ENCODE results near the gene ESAM.
A peak's percentile ranks its signal among the peaks of the same experiment; 100 is the strongest.
"Not testable (repeated sequence)": the region's sequence is repeated elsewhere in the genome, so short reads cannot be mapped to it uniquely, and the experiment has no call there.

Gene ESAM

GRCh38 chr11:124770959-124771358 is 8.9 kb upstream of the ESAM start:
- not testable (repeated sequence) for DNase-seq

DNA sequence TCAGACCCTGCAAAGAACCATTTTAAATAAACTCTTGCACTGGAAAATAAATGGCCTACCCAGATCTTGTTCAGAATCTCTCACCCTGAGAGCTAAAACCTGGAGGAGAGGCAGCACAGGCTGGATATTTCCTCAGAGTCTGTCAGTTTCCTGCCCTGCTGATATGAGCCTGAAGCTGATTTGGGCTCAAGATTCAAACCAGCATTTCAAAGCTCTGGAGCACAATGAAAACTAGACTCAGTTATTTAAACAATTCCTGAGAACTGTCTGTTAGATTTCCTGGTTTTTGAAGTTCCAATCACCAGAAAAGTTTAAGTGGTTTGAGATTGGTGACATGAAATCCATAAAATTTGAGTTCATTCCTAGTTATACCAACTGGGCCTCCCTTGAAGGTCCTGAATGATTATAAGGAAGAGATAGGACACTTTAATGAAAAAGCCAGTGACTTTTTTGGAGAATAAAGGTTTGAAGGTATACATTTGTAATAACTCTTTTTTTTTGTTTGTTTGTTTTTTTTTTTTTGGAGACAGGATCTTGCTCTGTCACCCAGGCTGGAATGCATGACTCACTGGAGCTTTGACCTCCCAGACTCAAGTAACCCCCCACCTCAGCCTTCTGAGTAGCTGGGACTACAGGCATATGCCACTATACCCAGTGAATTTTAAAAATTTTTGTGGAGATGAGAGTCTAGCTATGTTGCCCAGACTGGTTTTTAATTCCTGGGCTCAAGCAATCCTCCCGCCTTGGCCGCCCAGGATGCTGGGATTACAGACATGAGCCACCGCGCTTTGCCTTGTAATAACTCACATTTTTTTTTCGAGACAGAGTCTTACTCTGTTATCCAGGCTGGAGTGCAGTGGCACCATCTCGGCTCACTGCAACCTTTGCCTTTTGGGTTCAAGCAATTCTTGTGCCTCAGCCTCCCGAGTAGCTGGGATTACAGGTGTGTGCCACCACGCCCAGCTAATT is 8.0 kb upstream of the ESAM start:
- no peak for DNase-seq

GRCh38 chr11:124768914-124769313 is 6.8 kb upstream of the ESAM start:
- DNase-seq, result no peak

GRCh38 chr11:124766156-124766555 is 4.1 kb upstream of the ESAM start:
- no peak for DNase-seq

DNA sequence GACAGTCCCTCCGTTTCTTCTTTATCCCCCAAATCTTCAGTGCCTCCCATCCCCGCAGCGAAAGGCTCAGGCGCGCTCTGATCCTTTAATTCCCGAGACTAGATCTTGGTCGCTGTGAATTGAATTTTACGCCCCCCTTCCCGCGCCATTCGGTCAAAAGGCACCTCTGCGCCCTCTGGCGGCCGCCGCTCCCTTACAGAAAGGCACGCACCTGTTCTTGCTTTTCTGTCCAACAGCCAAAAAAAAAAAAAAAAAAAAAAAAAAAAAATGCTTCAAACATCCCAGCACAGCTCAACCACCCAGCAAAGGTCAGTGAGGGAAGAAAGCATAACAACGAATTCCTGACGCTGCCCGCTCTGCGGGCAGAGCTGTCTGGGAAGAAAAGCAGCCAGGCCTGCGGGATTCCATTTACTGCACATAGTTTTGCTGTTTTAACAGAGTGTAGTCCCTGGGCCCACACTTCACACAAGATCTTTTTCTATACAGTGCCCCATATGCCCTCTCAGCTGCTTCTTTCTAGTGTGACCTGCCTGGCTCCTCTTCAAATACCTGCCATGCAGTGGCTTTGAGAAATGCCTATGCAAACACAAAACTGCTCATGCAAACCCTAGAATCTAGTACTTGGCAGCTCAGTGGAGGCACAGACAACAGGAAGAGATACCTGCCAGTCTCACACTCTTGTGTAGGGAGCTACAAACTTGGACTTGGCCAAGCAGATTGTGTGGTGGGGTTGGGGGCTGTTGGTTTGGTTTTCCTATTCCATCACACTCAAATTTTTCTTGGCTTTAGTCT is 1.3 kb upstream of the ESAM start:
- DNase-seq, result peak; percentile 85

DNA sequence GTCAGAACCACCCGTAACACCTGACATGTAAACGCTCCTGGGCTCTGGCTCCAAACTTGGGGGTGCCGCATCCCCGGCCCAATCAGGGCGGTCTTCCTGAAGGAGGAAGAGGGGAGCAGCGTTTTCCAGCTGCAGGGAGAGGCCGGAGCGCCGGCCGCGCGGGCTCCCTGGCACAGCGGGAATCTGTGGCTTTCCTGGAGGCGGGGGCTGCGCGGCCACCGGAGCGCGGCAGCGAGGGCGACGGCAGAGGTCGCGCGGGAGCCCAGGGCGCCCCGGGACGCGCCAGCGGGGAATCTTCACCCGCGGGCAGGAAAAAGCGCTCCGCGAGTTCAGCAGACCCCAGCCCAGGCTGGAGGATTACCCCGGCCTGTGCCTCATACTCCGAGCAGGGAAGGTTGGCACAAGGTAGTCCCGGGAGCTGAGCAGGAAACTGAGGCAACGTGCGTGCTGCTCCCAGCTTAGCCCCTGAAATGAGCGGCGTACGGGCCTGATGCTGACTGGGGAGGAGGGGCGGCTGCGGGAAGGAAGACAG is 600 bp upstream of the ESAM start:
- peak; percentile 44 for DNase-seq

GRCh38 chr11:124761301-124762104 is 587 bp downstream of the ESAM start:
- DNase-seq, result no peak

DNA sequence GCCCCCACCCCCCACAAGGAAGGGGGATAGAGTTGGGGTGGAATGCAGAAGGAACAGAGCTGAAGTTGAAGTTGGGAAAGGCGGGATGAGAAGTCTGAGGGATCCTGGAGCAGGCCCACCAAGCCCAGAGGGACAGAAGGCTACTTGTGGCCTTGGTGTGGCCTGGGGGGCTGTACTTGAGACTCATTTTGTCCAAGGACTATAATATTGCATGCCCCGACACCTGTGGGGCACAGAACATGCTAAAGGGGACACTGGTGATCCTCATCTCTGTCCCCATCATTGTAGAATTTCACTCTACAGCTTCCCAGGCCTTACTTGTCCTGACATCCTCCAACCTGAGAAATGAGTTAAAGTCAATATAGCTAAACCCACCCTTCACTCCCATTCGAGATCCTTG is 1.3 kb downstream of the ESAM start:
- no peak for DNase-seq

DNA sequence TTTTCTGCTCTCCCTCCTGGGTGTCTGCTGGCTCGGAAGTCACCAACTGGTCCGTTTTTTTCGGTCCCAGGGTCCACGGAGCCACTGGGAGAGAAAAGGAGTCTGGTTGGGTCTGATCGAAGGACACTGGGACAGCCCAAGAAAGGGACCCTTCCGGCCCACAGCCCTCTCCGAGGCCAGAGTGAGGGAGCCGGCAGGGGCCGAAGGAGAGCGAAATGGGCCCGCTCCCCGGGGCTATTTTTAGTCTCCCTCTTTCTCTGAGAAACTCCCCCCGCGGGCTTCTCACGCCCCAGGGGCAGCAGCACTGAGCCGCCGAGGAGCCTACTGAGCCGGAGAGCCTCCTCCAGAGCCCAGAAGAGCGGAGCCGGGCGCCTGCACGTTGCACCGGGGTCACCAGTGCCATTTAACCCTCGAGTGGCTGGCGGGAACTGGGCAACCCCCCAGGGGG is 1.9 kb downstream of the ESAM start:
- DNase-seq, result no peak

- DNase-seq, result no peak
Measured at GRCh38 chr11:124759266-124760204, 2.6 kb downstream of the ESAM start.

GRCh38 chr11:124758355-124759265 is 3.5 kb downstream of the ESAM start:
- DNase-seq, result no peak

GRCh38 chr11:124757320-124757719 is 4.8 kb downstream of the ESAM start:
- no peak for DNase-seq

DNA sequence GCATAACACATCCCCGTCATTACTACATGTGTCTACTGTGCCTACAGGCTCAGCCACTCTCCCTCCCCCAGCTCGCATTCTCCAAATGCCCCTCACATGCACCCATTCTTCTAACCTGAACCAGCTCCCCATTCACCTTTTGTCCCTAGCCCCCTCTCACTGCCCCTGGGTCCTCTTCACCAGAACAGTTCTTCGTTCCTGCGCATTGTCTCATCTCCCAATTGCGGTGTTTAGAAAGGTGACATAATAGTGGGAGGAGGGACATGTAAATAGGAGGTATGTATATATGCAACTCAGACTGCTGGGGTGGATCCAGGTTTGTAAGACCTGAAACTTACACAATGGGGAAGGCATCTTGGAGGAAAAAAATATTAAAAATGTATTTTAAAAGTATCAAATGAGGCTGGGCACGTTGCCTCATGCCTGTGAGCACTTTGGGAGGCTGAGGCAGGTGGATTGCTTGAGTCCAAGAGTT is 5.3 kb downstream of the ESAM start:
- DNase-seq, result no peak

DNA sequence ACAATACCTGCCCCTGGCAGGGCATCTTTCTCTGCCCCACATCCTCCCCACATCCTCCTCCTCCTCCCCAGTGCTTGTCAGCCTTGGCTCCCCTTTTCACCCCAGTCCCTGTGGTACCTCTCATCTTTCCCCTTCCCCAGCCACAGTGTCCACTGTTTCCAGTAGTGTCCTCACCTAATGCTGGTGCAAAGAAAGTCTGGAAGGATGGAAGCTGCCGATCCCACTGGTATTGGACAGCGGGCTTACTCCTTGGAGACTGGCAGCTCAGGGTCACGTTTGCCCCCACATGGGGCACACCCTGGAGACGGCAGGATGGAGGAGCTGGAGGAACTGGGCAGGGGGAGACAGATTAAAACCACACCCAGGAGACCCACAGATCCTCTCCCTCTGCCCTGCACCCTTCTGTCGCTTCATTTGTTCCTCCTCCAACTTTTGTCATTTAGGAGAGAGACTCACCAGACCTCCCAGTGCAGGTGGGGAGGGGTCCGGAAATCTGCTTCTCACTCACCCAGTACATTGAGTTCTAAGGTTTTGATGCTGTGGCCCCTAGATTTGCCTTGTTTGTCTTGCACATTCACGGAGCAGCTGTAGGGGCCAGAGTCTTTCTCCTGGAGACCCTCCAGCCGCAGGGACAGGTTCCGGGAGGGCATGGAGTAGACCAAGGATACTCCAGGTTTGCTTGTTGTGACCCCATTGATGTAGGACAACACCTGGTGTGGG is 5.9 kb downstream of the ESAM start:
- no peak for DNase-seq

DNA sequence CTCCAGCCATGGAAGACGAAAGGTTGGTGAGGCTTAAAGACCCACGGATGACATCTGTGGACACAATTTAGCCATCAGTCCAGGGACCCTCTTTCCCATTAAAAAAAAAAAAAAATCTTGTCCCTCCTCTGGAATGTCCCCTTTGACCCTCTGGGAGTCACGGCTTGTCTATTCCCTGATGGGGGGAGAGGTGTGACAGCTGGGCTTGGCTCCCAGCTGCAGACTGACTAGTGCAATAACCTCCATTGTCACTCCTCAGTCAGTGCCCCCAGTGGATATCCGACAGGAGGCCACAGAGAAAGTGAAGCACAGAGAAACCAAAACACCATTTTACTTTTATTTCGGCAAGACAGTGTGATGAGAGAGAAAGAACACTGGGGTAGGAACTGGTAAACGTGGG is 7.4 kb downstream of the ESAM start:
- DNase-seq, result no peak

GRCh38 chr11:124754309-124754708 is 7.8 kb downstream of the ESAM start:
- no peak for DNase-seq

- DNase-seq, result no peak
Measured at GRCh38 chr11:124753624-124754023, 8.5 kb downstream of the ESAM start.

DNA sequence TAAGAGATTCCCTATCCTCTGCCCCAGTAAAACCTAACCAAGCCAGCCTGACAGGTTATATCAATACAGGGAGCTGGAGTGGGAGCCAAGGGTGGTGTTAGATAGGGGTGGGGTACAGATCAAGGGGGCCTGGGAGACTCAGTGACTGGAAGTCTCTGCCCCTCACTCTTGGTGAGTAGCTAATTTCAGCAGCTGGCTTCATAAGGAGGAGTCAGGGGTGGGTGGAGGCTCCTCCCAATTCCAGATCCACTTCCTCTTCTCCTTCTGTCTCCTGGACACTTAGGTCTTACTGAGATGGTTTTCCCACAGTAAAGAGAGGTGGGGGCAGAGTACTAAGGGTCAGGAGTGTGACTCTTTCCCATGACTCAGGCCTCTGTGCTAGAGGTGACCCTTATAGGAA is 8.9 kb downstream of the ESAM start:
- DNase-seq, result no peak

DNA sequence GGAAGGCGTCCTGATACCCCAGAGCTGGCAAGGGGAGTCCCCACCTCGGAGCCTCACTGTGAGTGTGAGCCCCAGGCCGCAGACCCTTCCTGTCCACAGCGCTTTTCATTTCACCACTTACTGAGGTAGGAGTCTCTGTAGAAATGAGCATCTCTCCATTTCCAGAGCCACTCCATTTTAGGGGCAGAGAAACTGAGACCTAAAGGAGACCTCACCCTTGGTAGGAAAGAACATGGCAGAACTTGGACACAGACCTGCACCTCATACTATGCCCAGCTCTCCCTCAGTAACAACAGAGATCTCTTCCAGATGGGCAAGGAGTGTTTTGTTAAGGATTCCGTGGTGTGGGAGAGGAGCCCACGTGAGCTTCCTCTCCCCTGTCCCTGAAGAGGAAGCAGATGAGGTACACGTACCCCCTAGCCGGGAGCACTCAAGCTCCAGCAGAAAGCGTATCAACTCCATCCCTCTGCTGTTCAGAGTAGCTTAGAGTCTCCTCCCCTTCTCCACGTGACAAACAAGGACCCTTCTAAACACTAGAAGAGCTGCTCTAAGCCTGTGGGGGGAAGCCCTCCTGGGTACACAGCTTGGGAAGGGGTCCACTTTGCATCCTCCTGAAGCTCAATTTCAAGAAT is 9.5 kb downstream of the ESAM start:
- DNase-seq, result no peak
